Measurements from ENCODE around the gene KRT76.

DNA sequence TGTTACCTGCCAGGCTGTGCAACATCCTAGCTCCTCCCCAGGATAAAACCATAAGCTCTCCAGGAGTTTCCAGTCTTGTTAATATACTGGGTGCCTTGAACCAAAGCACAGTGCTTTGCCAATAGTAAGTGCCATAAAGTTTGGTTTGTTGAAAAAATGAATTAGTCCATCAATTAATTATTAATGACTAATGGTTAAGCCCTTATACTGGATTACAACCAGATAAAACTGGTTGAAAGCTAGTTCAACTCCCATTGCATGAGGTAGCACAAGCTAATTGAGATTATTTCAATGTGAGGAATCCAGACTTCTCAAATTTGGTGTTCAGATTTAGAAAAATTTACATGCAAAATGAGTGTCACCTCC is 20.4 kb upstream of the KRT76 start:
- no peak for TF ChIP-seq POLR2A (IDR thresholded peaks at IDR 0.05; ENCODE audit: low read depth)
- TF ChIP-seq, protein P1, sequence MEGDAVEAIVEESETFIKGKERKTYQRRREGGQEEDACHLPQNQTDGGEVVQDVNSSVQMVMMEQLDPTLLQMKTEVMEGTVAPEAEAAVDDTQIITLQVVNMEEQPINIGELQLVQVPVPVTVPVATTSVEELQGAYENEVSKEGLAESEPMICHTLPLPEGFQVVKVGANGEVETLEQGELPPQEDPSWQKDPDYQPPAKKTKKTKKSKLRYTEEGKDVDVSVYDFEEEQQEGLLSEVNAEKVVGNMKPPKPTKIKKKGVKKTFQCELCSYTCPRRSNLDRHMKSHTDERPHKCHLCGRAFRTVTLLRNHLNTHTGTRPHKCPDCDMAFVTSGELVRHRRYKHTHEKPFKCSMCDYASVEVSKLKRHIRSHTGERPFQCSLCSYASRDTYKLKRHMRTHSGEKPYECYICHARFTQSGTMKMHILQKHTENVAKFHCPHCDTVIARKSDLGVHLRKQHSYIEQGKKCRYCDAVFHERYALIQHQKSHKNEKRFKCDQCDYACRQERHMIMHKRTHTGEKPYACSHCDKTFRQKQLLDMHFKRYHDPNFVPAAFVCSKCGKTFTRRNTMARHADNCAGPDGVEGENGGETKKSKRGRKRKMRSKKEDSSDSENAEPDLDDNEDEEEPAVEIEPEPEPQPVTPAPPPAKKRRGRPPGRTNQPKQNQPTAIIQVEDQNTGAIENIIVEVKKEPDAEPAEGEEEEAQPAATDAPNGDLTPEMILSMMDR (IDR thresholded peaks at IDR 0.05): no peak

All from esophagus muscularis mucosa (tissue), 3 donors.